EL (cell line): ENCODE results near the gene APOD.
"Not testable (repeated sequence)": the region's sequence is repeated elsewhere in the genome, so short reads cannot be mapped to it uniquely, and the experiment has no call there.

ENCODE experiments used
- DNase-seq: peaks from one replicate; pipeline ENCODE4 v3.0.0-alpha.2; 2016

Gene APOD

DNA sequence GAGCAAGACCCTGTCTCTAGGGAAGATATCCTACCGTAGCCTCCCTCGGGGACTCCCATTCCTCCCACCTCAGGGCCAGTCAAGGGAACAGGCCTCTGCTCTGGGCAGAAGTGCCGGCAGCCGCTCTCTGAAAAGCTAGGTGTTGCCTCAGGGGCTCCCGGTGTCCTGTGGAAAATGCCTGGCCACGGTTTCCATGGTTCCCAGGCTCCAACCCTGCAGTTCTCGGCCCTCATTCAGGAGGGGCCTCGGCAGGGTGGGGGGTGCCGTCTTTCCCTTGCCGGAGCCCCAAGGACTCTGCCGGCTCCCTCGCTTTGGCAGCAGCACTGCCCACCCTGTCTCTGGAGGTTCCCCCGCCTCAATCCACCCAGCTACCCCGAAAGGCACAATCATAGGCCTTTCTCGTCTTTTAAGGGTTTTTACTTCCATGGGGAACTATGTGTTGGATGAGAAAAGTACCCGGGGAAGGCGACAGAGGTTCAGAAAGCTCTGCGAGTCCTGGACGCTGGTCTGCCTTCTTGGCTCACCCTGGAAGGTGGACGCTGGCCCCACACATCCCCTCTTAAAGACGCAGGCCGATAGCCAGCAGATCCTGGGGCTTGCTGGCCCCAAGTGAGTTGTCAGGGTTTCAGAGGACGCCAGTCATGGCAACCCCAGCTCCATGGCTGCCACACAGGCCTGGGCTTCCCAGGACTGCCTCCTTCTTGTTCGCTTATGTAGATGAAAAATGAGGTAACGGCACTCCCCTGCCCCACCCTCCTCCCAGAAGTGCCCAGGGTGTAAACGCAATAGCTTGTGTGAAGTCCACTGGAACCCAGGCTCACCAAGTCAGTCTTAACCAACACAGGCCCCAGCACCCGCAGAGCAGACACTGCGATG is 34.3 kb upstream of the APOD start:
- not testable (repeated sequence) for DNase-seq

DNA sequence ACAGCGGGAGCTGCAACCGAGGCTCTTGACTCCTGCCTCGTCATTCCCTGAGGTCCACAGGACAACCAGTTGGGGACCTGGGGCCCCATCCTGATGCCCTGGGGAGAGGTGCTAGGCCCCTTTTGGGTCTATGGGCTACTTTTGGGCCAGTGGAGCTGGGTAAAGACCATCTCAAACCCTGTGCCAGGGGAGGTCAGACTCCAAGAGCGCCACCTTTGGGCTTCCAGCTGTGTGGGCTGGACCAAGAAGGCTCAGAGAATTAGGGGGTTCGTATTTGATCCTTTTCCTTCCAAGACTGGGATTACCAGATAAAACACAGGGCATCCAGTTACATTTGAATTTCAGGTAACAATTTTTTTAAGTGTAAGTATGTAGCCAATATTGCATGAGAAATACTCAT is 33.4 kb upstream of the APOD start:
- DNase-seq: not testable (repeated sequence)

DNA sequence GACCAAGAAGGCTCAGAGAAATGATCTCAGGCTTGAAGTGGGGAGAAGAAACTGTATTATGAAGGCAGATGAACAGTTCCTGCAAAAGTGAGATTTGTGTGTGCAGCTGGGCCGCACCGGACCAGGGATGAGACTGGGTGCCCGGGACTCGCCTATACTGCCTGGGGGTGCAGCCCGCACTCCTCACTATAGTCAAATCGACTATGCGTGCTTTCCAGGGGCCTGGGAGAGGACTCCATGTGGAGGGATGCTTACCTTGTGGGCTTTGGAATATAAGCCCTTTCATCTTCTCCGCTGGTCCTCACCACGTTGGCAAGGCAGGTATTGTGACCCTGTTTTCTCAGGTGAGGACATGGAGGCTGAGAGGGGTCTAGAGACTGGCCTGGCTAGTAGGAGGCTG is 32.9 kb upstream of the APOD start:
- no peak for DNase-seq

DNA sequence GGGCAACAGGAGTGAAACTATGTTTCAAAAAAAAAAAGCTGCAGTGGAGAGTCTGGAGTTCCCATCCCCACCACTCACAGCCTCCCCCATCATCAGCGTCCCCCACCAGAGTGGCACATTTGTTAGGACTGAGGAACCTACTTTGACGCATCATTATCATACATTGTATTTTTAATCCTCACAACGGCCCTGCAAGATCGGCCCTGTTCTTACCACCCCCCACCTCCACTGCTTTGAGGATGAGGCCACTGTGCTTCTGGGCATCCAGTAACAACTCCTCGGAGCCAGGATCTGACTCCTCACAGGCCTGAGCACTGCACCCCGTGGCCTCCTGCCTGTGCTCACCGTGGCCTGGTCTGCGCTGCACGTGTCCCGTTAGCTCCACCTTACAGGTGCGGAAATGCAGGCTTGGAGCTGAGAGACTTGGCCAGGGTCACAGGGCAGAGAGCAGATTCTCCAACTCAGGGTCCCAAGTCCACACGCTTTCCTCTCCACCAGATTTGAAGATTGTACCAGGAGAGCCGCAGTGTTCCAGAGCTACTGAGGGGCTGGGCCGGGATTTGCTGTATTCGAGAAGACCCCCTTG is 32.3 kb upstream of the APOD start:
- DNase-seq: not testable (repeated sequence)

DNA sequence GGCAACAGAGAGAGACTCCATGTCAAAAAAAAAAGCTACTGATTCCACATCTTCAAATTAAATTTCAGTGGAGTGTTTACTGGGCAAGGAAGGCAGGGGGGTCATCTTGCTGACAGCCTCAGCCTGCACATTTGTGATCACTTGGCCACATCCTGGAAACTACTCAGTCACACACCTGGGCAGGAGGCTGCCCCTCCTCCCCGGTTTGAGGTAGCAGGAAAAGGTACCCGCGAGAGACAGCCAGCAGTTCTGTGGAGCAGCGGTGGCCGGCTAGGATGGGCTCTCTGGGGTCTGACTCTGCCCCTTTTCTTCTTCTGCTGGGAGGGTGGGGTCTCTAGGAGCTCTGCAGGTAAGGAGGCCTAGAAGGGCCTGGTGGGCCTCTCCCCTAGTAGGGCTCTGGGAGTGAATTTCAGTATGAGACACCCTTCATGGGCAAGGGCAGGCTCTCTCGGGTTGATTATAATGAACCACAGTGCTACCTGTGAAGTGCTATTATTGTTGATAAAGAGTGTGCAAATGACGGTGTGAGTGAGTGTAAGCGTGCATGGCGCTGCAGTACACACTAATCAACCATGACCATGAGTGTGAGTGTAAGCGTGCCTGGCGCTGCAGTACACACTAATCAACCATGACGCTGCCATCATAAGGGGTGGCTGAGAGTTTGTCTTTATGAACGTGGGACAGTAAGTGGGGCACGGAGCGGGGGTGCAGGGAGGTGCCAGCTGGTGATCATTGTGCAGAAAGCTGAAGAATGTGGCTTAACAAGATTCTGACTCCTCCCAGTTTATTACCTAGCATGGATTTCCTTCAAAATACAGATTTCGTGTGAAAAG is 31.1 kb upstream of the APOD start:
- DNase-seq: not testable (repeated sequence)

DNA sequence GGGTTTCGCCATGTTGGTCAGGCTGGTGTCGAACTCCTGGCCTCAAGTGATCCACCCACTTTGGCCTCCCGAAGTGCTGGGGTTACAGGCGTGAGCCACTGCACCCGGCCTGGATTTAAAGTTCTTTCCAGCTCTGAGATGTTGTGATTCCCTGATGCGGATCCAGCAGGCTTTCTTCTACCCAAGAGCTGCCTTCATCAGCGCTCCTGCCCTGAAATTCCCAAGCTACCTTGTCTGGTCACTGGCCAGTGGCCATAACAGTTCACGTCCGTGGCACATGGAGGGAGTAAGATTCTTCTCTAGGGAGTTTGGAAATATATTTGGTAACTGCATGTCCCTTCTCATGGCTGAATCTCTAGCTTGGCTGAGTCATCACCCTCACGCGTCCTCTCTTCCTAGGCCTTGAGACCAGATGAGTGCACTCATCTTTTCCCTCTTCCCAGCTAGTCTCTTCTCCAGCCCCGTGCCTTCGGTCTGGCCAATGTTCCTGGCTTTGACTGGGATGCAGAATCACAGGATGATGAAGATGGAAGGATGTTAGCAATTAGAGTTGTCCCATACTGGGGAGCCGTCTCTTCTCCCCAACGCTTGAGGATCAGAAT is 29.8 kb upstream of the APOD start:
- DNase-seq: peak; percentile 89

DNA sequence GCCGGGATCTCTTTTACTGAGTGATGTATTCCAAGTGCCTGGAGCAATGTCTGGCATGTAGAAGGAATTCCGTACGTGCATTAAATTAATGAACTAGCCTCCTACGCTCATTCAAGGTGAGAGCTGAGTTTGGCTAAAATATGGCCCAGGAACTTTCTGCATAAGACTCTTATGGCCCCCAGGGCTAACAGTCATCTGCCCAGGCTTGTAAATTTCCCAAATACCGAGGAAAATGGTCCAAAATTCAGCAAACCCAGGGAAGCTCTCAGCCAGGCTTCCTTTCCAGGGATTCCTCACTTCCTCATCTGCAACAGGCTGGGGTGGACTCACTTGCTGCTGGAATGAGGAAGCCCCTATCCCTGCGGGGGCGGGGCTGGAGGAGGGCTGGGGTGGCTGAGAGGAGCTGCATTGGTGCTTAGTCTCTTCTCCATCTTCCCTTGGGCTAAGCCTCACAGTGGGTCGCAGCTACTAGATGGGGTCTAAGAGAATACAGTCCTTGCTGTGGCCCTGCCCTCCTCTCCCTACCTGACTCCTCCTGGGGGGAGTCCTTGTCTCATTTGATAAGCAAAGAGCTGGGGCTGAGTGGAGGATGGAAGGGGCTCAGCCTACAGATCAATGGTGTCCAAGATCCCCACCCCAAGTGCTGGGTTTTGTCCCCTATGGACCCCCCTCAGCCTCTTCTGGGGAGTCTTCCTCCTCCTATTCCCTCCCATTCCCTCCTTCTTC is 28.5 kb upstream of the APOD start:
- peak; percentile 60 for DNase-seq

DNA sequence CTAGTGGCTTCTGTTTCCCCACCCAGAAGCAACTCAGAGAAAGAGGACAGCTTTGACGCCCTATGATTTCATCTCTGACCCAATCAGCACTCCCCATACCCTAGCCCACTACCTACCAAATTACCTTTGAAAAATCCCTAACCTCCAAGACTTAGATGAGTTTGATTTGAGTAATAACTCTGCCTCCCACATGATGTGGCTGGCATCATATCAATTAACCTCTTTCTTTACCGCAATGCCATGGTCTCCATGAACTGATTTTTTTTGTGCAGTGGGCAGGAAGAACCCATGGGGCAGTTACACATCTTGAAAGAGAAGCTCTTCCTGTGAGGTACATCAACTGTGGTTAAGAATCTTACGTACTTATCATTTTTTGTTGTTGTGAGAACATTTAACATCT is 25.5 kb upstream of the APOD start:
- DNase-seq: no peak

DNA sequence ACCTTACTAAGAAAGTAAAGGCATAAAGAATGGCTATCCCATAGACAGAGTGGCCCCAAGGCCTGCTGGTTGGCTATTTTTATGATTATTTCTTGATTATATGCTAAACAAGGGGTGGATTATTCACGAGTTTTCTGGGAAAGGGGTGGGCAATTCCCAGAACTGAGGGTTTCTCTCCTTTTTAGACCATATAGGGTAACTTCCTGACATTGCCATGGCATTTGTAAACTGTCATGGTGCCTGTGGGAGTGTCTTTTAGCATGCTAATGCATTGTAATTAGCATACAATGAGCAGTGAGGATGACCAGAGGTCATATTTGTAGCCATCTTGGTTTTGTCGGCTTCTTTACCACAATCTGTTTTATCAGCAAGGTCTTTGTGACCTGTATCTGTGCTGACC is 18.0 kb upstream of the APOD start:
- DNase-seq: not testable (repeated sequence)

DNA sequence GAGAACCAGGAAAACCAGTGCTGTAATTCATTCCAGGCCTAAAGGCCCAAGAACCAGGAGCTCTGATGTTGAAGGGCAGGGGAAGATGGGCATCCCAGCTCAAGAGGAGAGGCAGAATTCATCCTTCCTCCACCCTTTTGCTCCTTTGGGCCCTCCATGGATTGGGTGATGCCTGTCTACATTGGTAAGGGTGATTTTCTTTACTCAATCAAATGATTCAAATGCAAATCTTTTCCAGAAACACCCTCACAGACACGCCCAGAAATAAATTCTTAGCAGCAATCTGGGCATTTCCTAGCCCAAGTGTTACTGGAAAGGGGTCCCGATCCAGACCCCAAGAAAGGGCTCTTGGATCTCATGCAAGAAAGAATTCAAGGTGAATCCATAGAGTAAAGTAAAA is 17.6 kb upstream of the APOD start:
- DNase-seq: no peak

DNA sequence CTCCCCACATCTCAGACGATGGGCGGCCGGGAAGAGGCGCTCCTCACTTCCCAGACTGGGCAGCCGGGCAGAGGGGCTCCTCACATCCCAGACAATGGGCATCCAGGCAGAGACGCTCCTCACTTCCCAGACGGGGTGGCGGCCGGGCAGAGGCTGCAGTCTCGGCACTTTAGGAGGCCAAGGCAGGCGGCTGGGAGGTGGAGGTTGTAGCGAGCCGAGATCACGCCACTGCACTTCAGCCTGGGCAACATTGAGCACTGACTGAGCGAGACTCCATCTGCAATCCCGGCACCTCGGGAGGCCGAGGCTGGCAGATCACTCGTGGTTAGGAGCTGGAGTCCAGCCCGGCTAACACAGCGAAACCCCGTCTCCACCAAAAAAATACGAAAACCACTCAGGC is 16.2 kb upstream of the APOD start:
- DNase-seq: not testable (repeated sequence)

DNA sequence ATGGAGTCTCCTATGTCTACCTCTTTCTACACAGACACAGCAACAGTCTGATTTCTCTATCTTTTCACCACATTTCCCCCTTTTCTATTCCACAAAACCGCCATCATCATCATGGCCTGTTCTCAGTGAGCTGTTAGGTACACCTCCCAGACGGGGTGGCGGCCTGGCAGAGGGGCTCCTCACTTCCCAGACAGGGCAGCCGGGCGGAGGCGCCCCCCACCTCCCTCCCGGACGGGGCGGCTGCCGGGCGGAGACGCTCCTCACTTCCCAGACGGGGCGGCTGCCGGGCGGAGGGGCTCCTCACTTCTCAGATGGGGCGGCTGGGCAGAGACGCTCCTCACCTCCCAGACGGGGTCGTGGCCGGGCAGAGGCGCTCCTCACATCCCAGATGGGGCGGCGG is 15.8 kb upstream of the APOD start:
- not testable (repeated sequence) for DNase-seq

DNA sequence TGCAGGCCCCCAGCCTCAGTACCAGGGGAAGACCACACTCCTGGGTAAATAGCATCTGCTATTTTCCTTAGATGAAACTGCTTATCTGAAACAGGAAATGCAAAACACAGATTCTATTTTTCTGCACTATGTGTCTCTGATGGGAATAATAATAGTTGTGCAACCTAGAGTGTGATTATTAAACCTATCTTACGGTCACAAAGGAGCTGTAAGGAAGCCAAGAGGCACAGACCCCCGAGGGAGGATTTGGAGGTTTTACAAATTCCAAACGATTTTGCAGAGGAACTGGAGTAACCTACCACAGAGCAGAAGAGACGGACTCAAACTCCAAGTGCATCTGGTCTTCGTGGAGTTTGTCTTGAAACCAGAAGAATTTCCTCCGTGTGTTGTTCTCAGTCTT is 14.1 kb upstream of the APOD start:
- DNase-seq: no peak

DNA sequence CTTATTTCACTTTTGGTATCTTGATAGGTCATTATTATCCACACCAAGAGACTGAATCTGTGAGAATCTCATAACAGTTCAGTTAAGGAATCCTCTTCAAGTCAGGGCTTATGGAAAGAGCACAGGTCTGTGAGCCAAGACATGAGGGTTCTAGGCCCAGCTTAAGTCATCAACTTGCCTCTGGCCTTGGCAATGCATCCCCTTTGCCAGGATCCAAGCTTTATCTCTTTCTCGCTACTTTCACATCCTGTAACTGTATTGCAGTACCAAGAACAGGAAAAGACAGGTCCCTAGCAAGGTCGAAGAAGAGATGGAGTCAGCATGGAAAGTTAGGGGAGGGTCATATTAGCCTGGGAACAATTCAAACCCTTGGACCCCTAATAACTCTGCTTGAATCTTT is 13.5 kb upstream of the APOD start:
- DNase-seq: no peak

DNA sequence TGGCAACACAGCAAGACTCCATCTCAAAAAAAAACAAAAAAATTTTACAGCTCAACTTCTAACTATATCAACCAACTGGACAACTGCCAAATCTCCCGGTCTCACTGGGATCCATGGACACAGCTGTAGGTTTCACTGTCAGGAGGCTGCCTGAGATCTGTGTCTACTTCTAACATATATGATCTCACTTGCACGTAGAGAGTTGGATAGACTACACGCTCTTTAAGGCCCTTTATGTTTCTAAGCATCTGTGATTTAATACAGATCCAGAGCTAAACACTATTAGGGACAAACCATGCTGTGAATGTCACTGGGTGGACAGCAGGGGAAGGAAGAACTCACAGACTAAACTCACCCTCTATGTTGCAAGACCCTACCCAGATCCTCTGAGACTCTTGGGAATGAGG is 13.0 kb upstream of the APOD start:
- no peak for DNase-seq

DNA sequence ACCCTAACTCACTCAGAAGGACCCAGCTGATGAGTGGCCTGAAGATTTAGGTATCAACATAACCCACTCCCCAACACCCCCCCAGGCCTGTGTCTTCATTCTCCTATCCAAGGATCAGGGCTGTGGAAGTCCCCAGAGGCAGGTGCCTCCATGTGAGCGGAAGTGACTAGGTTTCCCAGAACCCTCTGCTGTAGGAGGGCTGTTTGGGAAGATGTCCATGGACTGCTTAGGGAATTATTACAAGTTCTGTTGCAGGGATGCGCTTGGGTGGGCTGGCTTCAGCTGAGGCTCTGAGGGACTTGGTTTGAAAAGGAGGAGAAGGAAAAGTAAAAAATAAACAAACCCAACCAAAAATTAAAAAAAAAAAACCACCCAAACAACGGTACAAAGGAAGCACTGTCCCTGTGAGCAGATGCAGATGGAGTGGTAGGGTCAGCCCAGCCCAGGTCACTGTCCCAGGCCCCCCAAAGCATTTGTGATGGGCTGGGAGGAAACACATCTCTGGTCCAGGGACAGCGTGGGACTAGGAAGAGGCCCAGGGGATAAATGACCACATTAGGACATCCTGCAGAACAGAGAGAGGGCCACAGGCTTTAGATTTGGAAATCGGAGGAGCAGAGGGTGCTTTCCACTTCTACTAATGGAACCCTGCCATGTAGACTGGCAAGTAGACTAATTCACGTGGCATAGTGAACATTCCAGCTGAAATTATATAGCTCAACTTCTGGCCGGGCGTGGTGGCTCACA is 12.2 kb upstream of the APOD start:
- no peak for DNase-seq

DNA sequence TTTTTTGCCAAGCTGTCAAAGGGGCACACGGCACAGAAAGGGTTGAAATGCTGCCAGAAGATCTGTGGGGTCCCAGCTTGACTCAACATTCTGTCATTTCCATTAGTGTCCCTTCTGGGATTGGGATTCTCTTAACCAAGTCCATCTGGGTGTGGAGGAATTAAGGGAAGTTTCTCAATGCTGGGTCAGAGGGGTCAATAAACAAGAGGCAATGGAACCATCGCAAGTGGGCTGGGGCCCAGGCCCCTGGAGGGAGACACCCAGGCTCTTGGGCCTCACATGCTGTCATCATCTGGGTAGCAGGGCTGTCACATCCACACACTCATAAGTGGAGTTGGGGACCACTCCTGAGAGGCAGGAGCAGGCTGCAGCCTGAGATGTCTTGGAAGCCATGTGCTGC is 8.1 kb upstream of the APOD start:
- no peak for DNase-seq

DNA sequence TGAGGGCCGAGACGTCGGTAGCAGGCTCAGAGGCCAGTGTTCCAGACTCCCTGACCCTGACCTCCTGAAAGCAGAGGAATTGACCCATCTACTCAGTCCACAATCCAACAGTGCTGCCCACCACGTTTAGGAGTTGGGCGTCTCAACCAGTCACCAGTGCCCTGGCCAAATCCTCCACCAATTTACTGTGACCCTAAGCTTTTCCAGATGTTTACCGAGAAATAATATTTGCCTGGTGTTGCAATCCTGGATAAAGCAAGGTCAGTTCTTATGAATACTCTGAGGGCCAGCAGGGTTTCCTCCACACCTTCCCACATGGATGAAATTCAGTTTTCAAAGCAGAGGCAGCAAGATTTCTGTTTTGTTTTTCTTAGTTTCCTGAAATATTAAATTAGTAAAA is 7.5 kb upstream of the APOD start:
- DNase-seq: no peak

DNA sequence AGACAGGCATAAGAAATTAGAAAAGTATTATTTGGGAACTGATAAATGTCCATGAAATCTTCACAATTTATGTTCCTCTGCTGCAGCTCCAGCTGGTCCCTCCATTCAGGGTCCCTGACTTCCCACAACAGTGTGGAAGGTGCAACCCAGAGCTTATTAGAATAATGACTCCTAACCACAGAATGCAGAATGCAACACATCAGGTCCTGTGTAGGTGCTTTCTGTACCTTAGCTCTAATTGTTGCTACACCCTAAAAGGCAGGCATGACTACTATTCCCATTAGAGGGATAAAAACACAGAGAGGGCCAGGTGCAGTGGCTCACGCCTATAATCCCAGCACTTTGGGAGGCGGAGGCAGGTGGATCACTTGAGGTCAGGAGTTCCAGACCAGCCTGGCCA is 6.6 kb upstream of the APOD start:
- DNase-seq: not testable (repeated sequence)

DNA sequence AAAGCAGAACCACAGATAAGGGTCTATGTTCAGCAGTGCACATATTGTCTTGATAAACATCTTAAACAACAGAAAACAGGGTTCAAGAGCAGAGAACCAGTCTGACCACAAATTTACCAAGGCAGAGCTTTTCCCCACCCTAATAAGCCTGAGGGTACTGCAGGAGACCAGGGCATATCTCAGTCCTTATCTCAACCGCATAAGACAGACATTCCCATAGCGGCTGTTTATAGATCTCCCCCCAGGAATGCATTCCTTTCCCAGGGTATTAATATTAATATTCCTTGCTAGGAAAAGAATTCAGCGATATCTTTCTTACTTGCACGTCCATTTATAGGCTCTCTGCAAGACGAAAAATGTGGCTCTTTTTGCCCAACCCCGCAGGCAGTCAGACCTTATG is 6.1 kb upstream of the APOD start:
- DNase-seq: not testable (repeated sequence)

DNA sequence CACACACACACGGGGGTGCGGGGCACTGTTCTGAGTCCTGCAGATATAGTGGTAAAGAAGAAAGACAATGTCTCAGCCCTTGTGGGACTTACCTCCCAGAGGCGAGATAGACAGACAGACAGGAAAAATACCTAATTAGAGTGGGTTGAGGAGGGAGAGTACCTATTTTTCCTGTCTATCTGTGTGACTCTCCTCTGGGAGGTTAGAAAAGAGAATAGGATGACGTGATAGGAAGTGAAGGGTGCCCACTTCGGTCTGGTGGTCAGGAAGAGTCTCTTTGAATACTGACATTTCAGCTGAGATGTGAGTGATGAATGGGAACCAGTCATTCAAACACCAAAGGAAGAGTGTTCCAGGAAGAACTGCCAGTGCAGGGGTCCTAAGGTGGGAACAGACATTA is 4.1 kb upstream of the APOD start:
- DNase-seq: no peak

DNA sequence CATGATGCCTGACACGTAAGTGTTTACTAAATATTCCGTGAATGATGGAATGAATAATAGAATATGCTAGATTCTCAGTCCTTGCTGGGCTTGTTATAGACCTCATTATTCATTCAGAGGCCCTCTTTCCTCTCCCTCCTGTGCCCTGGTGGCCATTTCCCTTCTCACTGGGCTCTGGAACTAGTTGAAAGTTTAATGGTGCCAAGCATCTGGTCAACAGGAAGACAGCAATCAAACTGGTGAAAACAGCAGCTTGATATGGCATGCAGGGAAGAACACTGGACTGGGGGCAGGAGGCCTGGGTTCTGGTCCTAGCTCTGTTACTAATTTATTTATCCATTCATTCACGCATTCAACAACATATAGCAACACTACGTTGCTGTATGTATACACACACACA is 3.7 kb upstream of the APOD start:
- no peak for DNase-seq
